ENCODE data around the gene GPRASP3. TPM values are rescaled to one million over a fixed set of nuclear protein-coding genes. Genes with fewer than 3 reads are reported as not detected.

GPRASP3 gene
- polyA plus RNA-seq, 4 donors, result 15.9 to 21.1 (median 19.7) TPM

GRCh38 chrX:102745857-102746584, 25.5 kb downstream of the GPRASP3 start:
- DNase-seq (ENCODE audit: low read depth in 4 of 4, low spot score in 2 of 4), result peak in 1 of 4 donors; percentile 19

GRCh38 chrX:102765217-102765616, 44.7 kb downstream of the GPRASP3 start:
- DNase-seq (ENCODE audit: low read depth in 4 of 4, low spot score in 2 of 4), result no peak

GRCh38 chrX:102765809-102766208, 45.3 kb downstream of the GPRASP3 start:
- DNase-seq (ENCODE audit: low read depth in 4 of 4, low spot score in 2 of 4), result no peak

- no peak for DNase-seq (ENCODE audit: low read depth in 4 of 4, low spot score in 2 of 4)
These were observed 46.7 kb downstream of the GPRASP3 start for GRCh38 chrX:102767287-102767686.

- DNase-seq (ENCODE audit: low read depth in 4 of 4, low spot score in 2 of 4), result peak; percentile 77 to 91 (median 82)
These were observed 48.6 kb downstream of the GPRASP3 start for GRCh38 chrX:102768987-102769761.

Other genes with a start within 250 kb of the GPRASP3 start
- gene TCP11X2, start 248.9 kb upstream of the GPRASP3 start, polyA plus RNA-seq (ENCODE audit: insufficient read length in 4 of 4), result 1 to 10 TPM in 2 of 4 donors, under 1 TPM in 2; 0.75 to 2.1 (median 1.2) TPM
- 10 to 100 TPM; 59.9 to 71.4 (median 64.1) TPM for gene TMSB15A, start 204.0 kb upstream of the GPRASP3 start, polyA plus RNA-seq (ENCODE audit: insufficient read length in 4 of 4)
- 10 to 100 TPM; 12.3 to 16.7 (median 15.7) TPM for gene ARMCX5, start 121.2 kb upstream of the GPRASP3 start, polyA plus RNA-seq (ENCODE audit: insufficient read length in 4 of 4)
- 10 to 100 TPM; 10.7 to 13.5 (median 11.9) TPM for gene GPRASP1, start 69.3 kb upstream of the GPRASP3 start, polyA plus RNA-seq (ENCODE audit: insufficient read length in 4 of 4)
- 10 to 100 TPM; 35.5 to 42.2 (median 40.2) TPM for gene GPRASP2, start 8.3 kb upstream of the GPRASP3 start, polyA plus RNA-seq (ENCODE audit: insufficient read length in 4 of 4)
- under 1 TPM in 3 of 4 donors, not detected in 1; 0.16 to 0.83 (median 0.19) TPM for gene RAB40AL, start 216.5 kb downstream of the GPRASP3 start, polyA plus RNA-seq (ENCODE audit: insufficient read length in 4 of 4)

Measured in left renal cortex interstitium (tissue), 4 donors.